Measurements from ENCODE around the gene C4orf50.
"Not testable (repeated sequence)": the region's sequence is repeated elsewhere in the genome, so short reads cannot be mapped to it uniquely, and the experiment has no call there.

The C4orf50 gene

GRCh38 chr4:5964030-5964429 lies 54.2 kb downstream of the C4orf50 start:
- no peak for DNase-seq

- DNase-seq, result no peak
Measured at GRCh38 chr4:5963611-5964010, 54.6 kb downstream of the C4orf50 start.

- DNase-seq, result no peak
Measured at GRCh38 chr4:5962416-5962815, 55.8 kb downstream of the C4orf50 start.

- peak; percentile 0 for DNase-seq
Measured at GRCh38 chr4:5960252-5960880, 57.9 kb downstream of the C4orf50 start.

- peak; percentile 22 for DNase-seq
Measured at GRCh38 chr4:5959211-5959982, 58.8 kb downstream of the C4orf50 start.

GRCh38 chr4:5958199-5958735 lies 60.0 kb downstream of the C4orf50 start:
- peak; percentile 38 for DNase-seq

- DNase-seq, result peak; percentile 37
Measured at GRCh38 chr4:5957076-5957475, 61.2 kb downstream of the C4orf50 start.

GRCh38 chr4:5956285-5957021 lies 61.8 kb downstream of the C4orf50 start:
- DNase-seq, result peak; percentile 38

- no peak for DNase-seq
Measured at GRCh38 chr4:5955856-5956255, 62.4 kb downstream of the C4orf50 start.

GRCh38 chr4:5955201-5955821 lies 62.9 kb downstream of the C4orf50 start:
- peak; percentile 38 for DNase-seq

GRCh38 chr4:5954056-5954760 lies 64.0 kb downstream of the C4orf50 start:
- DNase-seq, result peak; percentile 9

- DNase-seq, result peak; percentile 6
Measured at GRCh38 chr4:5952975-5953951, 65.0 kb downstream of the C4orf50 start.

GRCh38 chr4:5952286-5952974 lies 65.8 kb downstream of the C4orf50 start:
- DNase-seq, result peak; percentile 25

- not testable (repeated sequence) for DNase-seq
Measured at GRCh38 chr4:5946653-5947052, 71.6 kb downstream of the C4orf50 start.

- no peak for DNase-seq
Measured at GRCh38 chr4:5945936-5946335, 72.3 kb downstream of the C4orf50 start.

- DNase-seq, result peak; percentile 9
Measured at GRCh38 chr4:5945171-5945570, 73.1 kb downstream of the C4orf50 start.

- DNase-seq, result no peak
Measured at GRCh38 chr4:5943561-5943960, 74.7 kb downstream of the C4orf50 start.

- DNase-seq, result peak; percentile 9
Measured at GRCh38 chr4:5942947-5943346, 75.3 kb downstream of the C4orf50 start.

- no peak for DNase-seq
Measured at GRCh38 chr4:5941601-5942000, 76.6 kb downstream of the C4orf50 start.

GRCh38 chr4:5940470-5941203 lies 77.6 kb downstream of the C4orf50 start:
- DNase-seq, result peak; percentile 22
